K562 (cell line): Measurements from ENCODE around the gene SPHKAP.
"Not testable (repeated sequence)": the region's sequence is repeated elsewhere in the genome, so short reads cannot be mapped to it uniquely, and the experiment has no call there.

Experiments
- E2F8 ChIP-seq: fragments of 450-650 bp; IDR thresholded peaks from 2 replicates; pipeline ENCODE4 v1.7.1; 2018; ENCODE audit warnings: mild to moderate bottlenecking, low read depth; ENCODE audit not compliant: partially characterized antibody
- JUN ChIP-seq, 2 experiments: sonication (generic) in 1 of 2; formaldehyde crosslinking in 1 of 2; IDR thresholded peaks; 2 replicates each; pipeline versions ENCODE4 v1.6.1 to v1.8.0; 2012 to 2022; ENCODE audit warnings: borderline replicate concordance in 2 of 2, mild to moderate bottlenecking in 2 of 2, improper control_type of control experiment in 1 of 2, low read depth in 1 of 2, low read length in 1 of 2, missing genetic modification reagents in 1 of 2
- MAFF ChIP-seq: IDR thresholded peaks from 2 replicates; pipeline ENCODE4 v1.6.1; 2012; ENCODE audit warnings: low read length, improper control_type of control experiment
- MECOM ChIP-seq: fragments of 250-450 bp; sonication (Bioruptor Pico); IDR thresholded peaks from 2 replicates; pipeline ENCODE4 v1.8.0; 2022; ENCODE audit warnings: inconsistent platforms
- PKNOX1 ChIP-seq: fragments of 450-650 bp; IDR thresholded peaks from 2 replicates; pipeline ENCODE4 v1.6.1; 2016
- POLR2AphosphoS5 ChIP-seq: IDR thresholded peaks from 2 replicates; pipeline ENCODE4 v1.6.1; 2011; ENCODE audit warnings: mild to moderate bottlenecking, low read depth, low read length, moderate library complexity; ENCODE audit not compliant: control insufficient read depth, insufficient read depth
- RBFOX2 ChIP-seq: fragments of 200-400 bp; formaldehyde crosslinking; IDR thresholded peaks from 2 replicates; pipeline ENCODE4 v1.6.1; 2017; ENCODE audit warnings: low read depth, mild to moderate bottlenecking, low read length, moderate library complexity
- SMAD1 ChIP-seq: fragments of 150-350 bp; IDR thresholded peaks from 2 replicates; pipeline ENCODE4 v1.6.1; 2014; ENCODE audit warnings: low read length, low read depth; ENCODE audit not compliant: partially characterized antibody
- TRIM28 ChIP-seq: fragments of 450-650 bp; IDR thresholded peaks from 2 replicates; pipeline ENCODE4 v1.6.1; 2017
- TSC22D4 ChIP-seq: fragments of 450-650 bp; IDR thresholded peaks from 2 replicates; pipeline ENCODE4 v1.6.1; 2016; ENCODE audit warnings: missing genetic modification characterization, missing biosample characterization, control low read depth
- ZBTB11 ChIP-seq, 3 experiments: fragments of 200-800 bp in 1 of 3; fragments of 250-450 bp in 1 of 3; fragments of 450-650 bp in 1 of 3; sonication (Bioruptor Pico) in 1 of 3; sonication (Bioruptor generic) in 1 of 3; formaldehyde crosslinking in 1 of 3; IDR thresholded peaks; 2 replicates each; pipeline versions ENCODE4 v1.6.1 to v1.8.0; 2016 to 2022; ENCODE audit warnings: mild to moderate bottlenecking in 2 of 3, missing genetic modification characterization in 2 of 3, missing compliant biosample characterization in 1 of 3, moderate library complexity in 1 of 3
- ZKSCAN1 ChIP-seq: fragments of 150-350 bp; IDR thresholded peaks from 2 replicates; pipeline ENCODE4 v1.6.1; 2016; ENCODE audit warnings: low read depth, low read length
- TF ChIP-seq, protein P1 (sequence below), 3 experiments: IDR thresholded peaks in 2 of 3; conservative IDR thresholded peaks in 1 of 3; 2 replicates each; pipeline ENCODE4 v1.5.1; 2011 to 2012; ENCODE audit warnings: low read length in 3 of 3, mild to moderate bottlenecking in 3 of 3, control low read depth in 2 of 3, improper control_type of control experiment in 1 of 3, inconsistent platforms in 1 of 3, low read depth in 1 of 3, mixed read lengths in 1 of 3, moderate library complexity in 1 of 3; ENCODE audit not compliant: insufficient read depth in 2 of 3
- TF ChIP-seq, protein P2 (sequence below): sonication (generic); formaldehyde crosslinking; IDR thresholded peaks from 2 replicates; pipeline ENCODE4 v1.8.1; 2022; ENCODE audit warnings: missing genetic modification reagents

DNA sequence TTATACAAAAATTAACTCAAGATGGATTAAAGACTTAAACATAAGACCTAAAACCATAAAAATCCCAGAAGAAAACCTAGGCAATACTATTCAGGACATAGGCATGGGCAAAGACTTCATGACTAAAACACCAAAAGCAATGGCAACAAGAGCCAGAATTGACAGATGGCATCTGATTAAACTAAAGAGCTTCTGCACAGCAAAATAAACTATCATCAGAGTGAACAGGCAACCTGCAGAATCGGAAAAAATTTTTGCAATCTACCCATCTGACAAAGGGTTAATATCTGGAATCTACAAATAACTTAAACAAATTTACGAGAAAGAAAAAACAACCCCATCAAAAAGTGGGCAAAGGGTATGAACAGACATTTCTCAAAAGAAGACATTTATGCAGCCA is 37.1 kb upstream of the SPHKAP start:
- TF ChIP-seq JUN (IDR thresholded peaks at IDR 0.05; ENCODE audit: borderline replicate concordance, low read depth, low read length); JUN (CRISPR knock-in tag; IDR thresholded peaks at IDR 0.05; ENCODE audit: borderline replicate concordance); RBFOX2; SMAD1; ZBTB11 (CRISPR knock-in tag; IDR thresholded peaks at IDR 0.05); TSC22D4 (tag); POLR2AphosphoS5; E2F8; MECOM (CRISPR knock-in tag); PKNOX1; ZKSCAN1; TRIM28; MAFF: not testable (repeated sequence)
- TF ChIP-seq, protein P1, sequence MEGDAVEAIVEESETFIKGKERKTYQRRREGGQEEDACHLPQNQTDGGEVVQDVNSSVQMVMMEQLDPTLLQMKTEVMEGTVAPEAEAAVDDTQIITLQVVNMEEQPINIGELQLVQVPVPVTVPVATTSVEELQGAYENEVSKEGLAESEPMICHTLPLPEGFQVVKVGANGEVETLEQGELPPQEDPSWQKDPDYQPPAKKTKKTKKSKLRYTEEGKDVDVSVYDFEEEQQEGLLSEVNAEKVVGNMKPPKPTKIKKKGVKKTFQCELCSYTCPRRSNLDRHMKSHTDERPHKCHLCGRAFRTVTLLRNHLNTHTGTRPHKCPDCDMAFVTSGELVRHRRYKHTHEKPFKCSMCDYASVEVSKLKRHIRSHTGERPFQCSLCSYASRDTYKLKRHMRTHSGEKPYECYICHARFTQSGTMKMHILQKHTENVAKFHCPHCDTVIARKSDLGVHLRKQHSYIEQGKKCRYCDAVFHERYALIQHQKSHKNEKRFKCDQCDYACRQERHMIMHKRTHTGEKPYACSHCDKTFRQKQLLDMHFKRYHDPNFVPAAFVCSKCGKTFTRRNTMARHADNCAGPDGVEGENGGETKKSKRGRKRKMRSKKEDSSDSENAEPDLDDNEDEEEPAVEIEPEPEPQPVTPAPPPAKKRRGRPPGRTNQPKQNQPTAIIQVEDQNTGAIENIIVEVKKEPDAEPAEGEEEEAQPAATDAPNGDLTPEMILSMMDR (IDR thresholded peaks at IDR 0.05 in 2 of 3, conservative IDR thresholded peaks at IDR 0.05 in 1 of 3; ENCODE audit: insufficient read depth in 2 of 3, low read depth in 1 of 3, low read length in 3 of 3): not testable (repeated sequence)
- TF ChIP-seq, protein P2, sequence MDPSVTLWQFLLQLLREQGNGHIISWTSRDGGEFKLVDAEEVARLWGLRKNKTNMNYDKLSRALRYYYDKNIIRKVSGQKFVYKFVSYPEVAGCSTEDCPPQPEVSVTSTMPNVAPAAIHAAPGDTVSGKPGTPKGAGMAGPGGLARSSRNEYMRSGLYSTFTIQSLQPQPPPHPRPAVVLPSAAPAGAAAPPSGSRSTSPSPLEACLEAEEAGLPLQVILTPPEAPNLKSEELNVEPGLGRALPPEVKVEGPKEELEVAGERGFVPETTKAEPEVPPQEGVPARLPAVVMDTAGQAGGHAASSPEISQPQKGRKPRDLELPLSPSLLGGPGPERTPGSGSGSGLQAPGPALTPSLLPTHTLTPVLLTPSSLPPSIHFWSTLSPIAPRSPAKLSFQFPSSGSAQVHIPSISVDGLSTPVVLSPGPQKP (CRISPR knock-in tag): not testable (repeated sequence)
